GM12878 (cell line): ENCODE data around the gene STK26. TPM values are rescaled to one million over a fixed set of nuclear protein-coding genes. Genes with fewer than 3 reads are reported as not detected.

ENCODE experiments used
- ATAC-seq: fragments of 200-7000 bp; cut with Tn5 transposase; 3 replicates; pipeline ENCODE4 v1.9.1; 2020; ENCODE audit warnings: mild to moderate bottlenecking, moderate library complexity
- BruUV-seq: library from RNA; stranded (reverse); fragments of 400-500 nt; replicated peaks from 2 replicates; lab custom pipeline; 2021; lab: Mats Ljungman, UMichigan
- CTCF ChIA-PET: fragments of 300-600 bp; sonication (Branson Sonifier 250); formaldehyde crosslinking; extraction: SDS; loops from one replicate; lab custom pipeline; 2021; ENCODE audit warnings: inconsistent platforms; lab: Yijun Ruan, JAX
- POLR2A ChIA-PET: fragments of 350-600 bp; formaldehyde crosslinking; extraction: SDS; loops from one replicate; lab custom pipeline; 2021; ENCODE audit warnings: inconsistent platforms; lab: Charles Lee
- RAD21 ChIA-PET: fragments of 300-600 bp; sonication (Branson Sonifier 250); formaldehyde crosslinking; loops from one replicate; lab custom pipeline; 2023; ENCODE audit warnings: antibody characterized with exemption; ENCODE audit not compliant: unreplicated experiment; lab: Charles Lee
- SMC1A ChIA-PET: fragments of 300-600 bp; sonication (Branson Sonifier 250); formaldehyde crosslinking; loops from one replicate; lab custom pipeline; 2023; ENCODE audit not compliant: unreplicated experiment, uncharacterized antibody; lab: Charles Lee
- DNase-seq: peaks from one replicate; pipeline ENCODE4 v3.0.0-alpha.2; 2011; ENCODE audit warnings: low read depth, low spot score
- FAIRE-seq: peaks from 3 replicates; lab custom pipeline; 2011; peaks lifted over from hg19 to GRCh38; lab: Jason Lieb, UNC
- H2AFZ ChIP-seq: 2 replicates; pipeline ENCODE4 v1.6.0; 2011; ENCODE audit warnings: low read depth, low read length, control low read depth; ENCODE audit not compliant: control insufficient read depth
- H3K27ac ChIP-seq: 2 replicates; pipeline ENCODE4 v1.5.1; 2011; ENCODE audit warnings: control low read depth; ENCODE audit not compliant: control insufficient read depth, insufficient read depth
- H3K27me3 ChIP-seq, 2 experiments: replicated peaks in 1 of 2; 2 replicates each; pipeline versions ENCODE4 v1.6.0 to v1.6.1; 2011; ENCODE audit warnings: low read length in 1 of 2; ENCODE audit not compliant: control insufficient read depth in 2 of 2, insufficient read depth in 2 of 2
- H3K36me3 ChIP-seq, 2 experiments: 2 replicates each; pipeline ENCODE4 v1.5.1; 2011; ENCODE audit warnings: low read length in 1 of 2; ENCODE audit not compliant: control insufficient read depth in 2 of 2, insufficient read depth in 2 of 2
- H3K4me1 ChIP-seq: 2 replicates; pipeline ENCODE4 v1.6.1; 2011; ENCODE audit warnings: mild to moderate bottlenecking, low read length, moderate library complexity, mixed read lengths; ENCODE audit not compliant: control insufficient read depth, insufficient read depth
- H3K4me2 ChIP-seq: 2 replicates; pipeline ENCODE4 v1.6.0; 2011; ENCODE audit warnings: control low read depth; ENCODE audit not compliant: control insufficient read depth, insufficient read depth
- H3K4me3 ChIP-seq: fragments of 200-600 bp; sonication (generic); 2 replicates; pipeline ENCODE4 v1.5.1; 2016
- H3K79me2 ChIP-seq: 2 replicates; pipeline ENCODE4 v1.6.0; 2011; ENCODE audit warnings: low read length; ENCODE audit not compliant: control insufficient read depth, insufficient read depth
- H3K9ac ChIP-seq: 2 replicates; pipeline ENCODE4 v1.8.0; 2011; ENCODE audit warnings: low read length, control low read depth, mixed read lengths; ENCODE audit not compliant: control insufficient read depth, insufficient read depth
- H3K9me3 ChIP-seq: replicated peaks from 3 replicates; pipeline ENCODE4 v1.5.1; 2011; ENCODE audit warnings: mild to moderate bottlenecking, low read length; ENCODE audit not compliant: control insufficient read depth, insufficient read depth
- H4K20me1 ChIP-seq: 2 replicates; pipeline ENCODE4 v1.6.0; 2011; ENCODE audit not compliant: control insufficient read depth, insufficient read depth
- BMI1 ChIP-seq: fragments of 450-650 bp; IDR thresholded peaks from 2 replicates; pipeline ENCODE4 v1.6.1; 2016; ENCODE audit warnings: mild to moderate bottlenecking, moderate library complexity, borderline replicate concordance
- BRCA1 ChIP-seq: IDR thresholded peaks from 2 replicates; pipeline ENCODE4 v1.6.1; 2011; ENCODE audit warnings: low read depth, low read length, improper control_type of control experiment
- CBX3 ChIP-seq: fragments of 200-600 bp; sonication (generic); IDR thresholded peaks from 2 replicates; pipeline ENCODE4 v1.6.1; 2016; ENCODE audit warnings: low read depth, borderline replicate concordance
- CREM ChIP-seq: IDR thresholded peaks from 2 replicates; pipeline ENCODE4 v1.6.1; 2014; ENCODE audit warnings: antibody characterized with exemption, low read depth
- CTCF ChIP-seq, 3 experiments: IDR thresholded peaks in 2 of 3; conservative IDR thresholded peaks in 1 of 3; 2 replicates each; pipeline ENCODE4 v1.5.1; 2011; ENCODE audit warnings: low read depth in 3 of 3, low read length in 3 of 3, mild to moderate bottlenecking in 3 of 3, control low read depth in 2 of 3, moderate library complexity in 2 of 3, inconsistent platforms in 1 of 3, mixed read lengths in 1 of 3; ENCODE audit not compliant: control insufficient read depth in 2 of 3, insufficient read depth in 1 of 3; ENCODE audit errors: extremely low read depth in 1 of 3
- E4F1 ChIP-seq: fragments of 450-650 bp; IDR thresholded peaks from 2 replicates; pipeline ENCODE4 v1.6.1; 2018; ENCODE audit warnings: borderline replicate concordance, mild to moderate bottlenecking; ENCODE audit not compliant: partially characterized antibody
- EZH2 ChIP-seq: IDR thresholded peaks from 2 replicates; pipeline ENCODE4 v1.6.1; 2012; ENCODE audit warnings: low read depth, mild to moderate bottlenecking, control low read depth, inconsistent platforms, low read length, borderline replicate concordance; ENCODE audit not compliant: control insufficient read depth
- FOXK2 ChIP-seq: fragments of 450-650 bp; IDR thresholded peaks from 2 replicates; pipeline ENCODE4 v1.6.1; 2017; ENCODE audit warnings: mild to moderate bottlenecking, moderate library complexity
- HCFC1 ChIP-seq: fragments of 150-350 bp; IDR thresholded peaks from 2 replicates; pipeline ENCODE4 v1.6.1; 2014; ENCODE audit warnings: low read length
- NFIC ChIP-seq: IDR thresholded peaks from 2 replicates; pipeline ENCODE4 v1.6.1; 2012; ENCODE audit warnings: low read depth, mild to moderate bottlenecking, inconsistent platforms, low read length, moderate library complexity
- RCOR1 ChIP-seq: conservative IDR thresholded peaks from 2 replicates; pipeline ENCODE4 v1.6.1; 2012; ENCODE audit warnings: low read depth, low read length, improper control_type of control experiment
- SP1 ChIP-seq: IDR thresholded peaks from one replicate; pipeline ENCODE4 v1.6.1; 2011; ENCODE audit warnings: low read depth, low read length
- SREBF1 ChIP-seq: IDR thresholded peaks from 2 replicates; pipeline ENCODE4 v1.6.1; 2012; ENCODE audit warnings: mild to moderate bottlenecking, low read length
- SRF ChIP-seq, 2 experiments: IDR thresholded peaks; 2 replicates each; pipeline ENCODE4 v1.6.1; 2011; ENCODE audit warnings: low read depth in 2 of 2, low read length in 2 of 2, mild to moderate bottlenecking in 1 of 2, moderate library complexity in 1 of 2
- SUPT20H ChIP-seq: IDR thresholded peaks from 2 replicates; pipeline ENCODE4 v1.6.1; 2011; ENCODE audit warnings: low read depth, mild to moderate bottlenecking, low read length, moderate library complexity, borderline replicate concordance; ENCODE audit not compliant: control insufficient read depth
- YY1 ChIP-seq: IDR thresholded peaks from 2 replicates; pipeline ENCODE4 v1.6.1; 2011; ENCODE audit warnings: low read depth, mild to moderate bottlenecking, low read length
- ZNF207 ChIP-seq: fragments of 450-650 bp; IDR thresholded peaks from 2 replicates; pipeline ENCODE4 v1.6.1; 2014; ENCODE audit warnings: antibody characterized with exemption, mild to moderate bottlenecking, borderline replicate concordance
- WGBS: methylation state at CpG from one replicate; pipeline ENCODE4 v1.1.6; 2016; ENCODE audit warnings: low lambda C conversion rate; ENCODE audit not compliant: insufficient replicate concordance, insufficient coverage; ENCODE audit errors: missing lambda C conversion rate; 5-methylcytosine and 5-hydroxymethylcytosine counted together
- in situ Hi-C: fragments of 300-500 bp; cut with MboI; formaldehyde crosslinking; loops from 9 replicates; pipeline ENCODE4 v1.14.3; 2018; ENCODE audit warnings: mixed read lengths
- intact Hi-C: fragments of 100-400 bp; cut with micrococcal nuclease; formaldehyde crosslinking; loops from one replicate; pipeline ENCODE4 v1.14.2; 2022; ENCODE audit not compliant: unreplicated experiment
- polyA plus RNA-seq, 11 experiments: library from polyadenylated mRNA; depleted of rRNA in 4 of 11; unstranded in 6 of 11; stranded (reverse) in 5 of 11; fragments of >200 nt; fragmentation: Nextera tagmentation in 4 of 11; fragmentation: Illumina TruSeq in 1 of 11; extraction: Ambion mirVana in 4 of 11; extraction: Trizol in 1 of 11; gene quantifications; 1 replicate in 1 of 11; 2 replicates in 10 of 11; pipeline versions ENCODE4 v1.2.1 to v1.2.3, GENCODE V29; 2011 to 2016; ENCODE audit warnings: inconsistent platforms in 2 of 11, missing spikeins in 2 of 11, low read depth in 1 of 11
- total RNA-seq, 4 experiments: library from RNA; depleted of rRNA in 3 of 4; stranded (reverse); fragments of >200 nt in 3 of 4; fragmentation: Illumina TruSeq in 1 of 4; extraction: Trizol in 1 of 4; gene quantifications; 2 replicates each; pipeline versions ENCODE4 v1.2.1 to v1.2.3, GENCODE V29; 2013 to 2021
- TF ChIP-seq, protein P1 (sequence below): fragments of 450-650 bp; IDR thresholded peaks from 2 replicates; pipeline ENCODE4 v1.6.1; 2017; ENCODE audit warnings: low read depth, mild to moderate bottlenecking, moderate library complexity
- TF ChIP-seq, protein P2 (sequence below): IDR thresholded peaks from 2 replicates; pipeline ENCODE4 v1.6.1; 2012; ENCODE audit warnings: low read depth, low read length, improper control_type of control experiment

The STK26 gene
- total and polyA plus RNA-seq, 10 of the 15 experiments (the other 5 are each of a cell fraction or from before 2014, with no cell fraction given) = 30.4 to 78.6 (median 58.8) TPM

GRCh38 chrX:132115792-132116191 lies 92.7 kb downstream of the STK26 start:
- no peaks in the 10 kb centered on the region for H3K27me3 ChIP-seq
- FAIRE-seq = no peak
- intact Hi-C loops = loop anchor here (5.0 kb wide), 1 partner anchor 48 kb away; no protein-coding TSS in a partner anchor
- no peaks in the 10 kb centered on the region for H3K79me2 ChIP-seq
- no peaks in the 10 kb centered on the region for H3K36me3 ChIP-seq
- 6% methylated on average over 5 of the region's 5 CpGs for WGBS
- no peak overlapping the region for H3K4me2 ChIP-seq
- no TSS peak for BruUV-seq
- no peaks in the 10 kb centered on the region for H3K4me1 ChIP-seq
- H3K27ac ChIP-seq = no peak overlapping the region
- DNase-seq = no peak
- in situ Hi-C loops = no loop called here
- ChIA-PET CTCF (interaction anchor here (1.0 kb wide), 1 partner anchor 23 kb away, joined by 3 read pairs; no protein-coding TSS in a partner anchor), SMC1A (interaction anchor here (0.6 to 0.9 kb wide), 2 partner anchors 10 to 217 kb away, joined by 3 read pairs; no protein-coding TSS in a partner anchor), POLR2A (no interaction called here), RAD21 (no interaction called here)
- H2AFZ ChIP-seq = no peak overlapping the region
- TF ChIP-seq CREM (no peak), SREBF1 (no peak), HCFC1 (no peak), CTCF (IDR thresholded peaks at IDR 0.05 in 2 of 3, conservative IDR thresholded peaks at IDR 0.05 in 1 of 3; ENCODE audit: control insufficient read depth in 2 of 3, extremely low read depth in 1 of 3, insufficient read depth in 1 of 3, low read depth in 3 of 3, low read length in 3 of 3) (no peak), NFIC (no peak), SP1 (no peak), SRF (IDR thresholded peaks at IDR 0.05; ENCODE audit: low read depth in 2 of 2, low read length in 2 of 2) (no peak), FOXK2 (no peak), BMI1 (no peak), BRCA1 (no peak), E4F1 (no peak), RCOR1 (no peak), ZNF207 (no peak), EZH2 (no peak), CBX3 (no peak), YY1 (no peak), SUPT20H (no peak)
- TF ChIP-seq, protein P1, sequence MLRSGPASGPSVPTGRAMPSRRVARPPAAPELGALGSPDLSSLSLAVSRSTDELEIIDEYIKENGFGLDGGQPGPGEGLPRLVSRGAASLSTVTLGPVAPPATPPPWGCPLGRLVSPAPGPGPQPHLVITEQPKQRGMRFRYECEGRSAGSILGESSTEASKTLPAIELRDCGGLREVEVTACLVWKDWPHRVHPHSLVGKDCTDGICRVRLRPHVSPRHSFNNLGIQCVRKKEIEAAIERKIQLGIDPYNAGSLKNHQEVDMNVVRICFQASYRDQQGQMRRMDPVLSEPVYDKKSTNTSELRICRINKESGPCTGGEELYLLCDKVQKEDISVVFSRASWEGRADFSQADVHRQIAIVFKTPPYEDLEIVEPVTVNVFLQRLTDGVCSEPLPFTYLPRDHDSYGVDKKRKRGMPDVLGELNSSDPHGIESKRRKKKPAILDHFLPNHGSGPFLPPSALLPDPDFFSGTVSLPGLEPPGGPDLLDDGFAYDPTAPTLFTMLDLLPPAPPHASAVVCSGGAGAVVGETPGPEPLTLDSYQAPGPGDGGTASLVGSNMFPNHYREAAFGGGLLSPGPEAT = no peak
- TF ChIP-seq, protein P2, sequence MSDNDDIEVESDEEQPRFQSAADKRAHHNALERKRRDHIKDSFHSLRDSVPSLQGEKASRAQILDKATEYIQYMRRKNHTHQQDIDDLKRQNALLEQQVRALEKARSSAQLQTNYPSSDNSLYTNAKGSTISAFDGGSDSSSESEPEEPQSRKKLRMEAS = no peak
- no peaks in the 10 kb centered on the region for H3K9me3 ChIP-seq
- H4K20me1 ChIP-seq = no peaks in the 10 kb centered on the region
- no peak overlapping the region for H3K9ac ChIP-seq
- no peak overlapping the region for H3K4me3 ChIP-seq
- ATAC-seq = no peak
